ENCODE measurements around the gene DGLUCY.
A peak's percentile ranks its signal among the peaks of the same experiment; 100 is the strongest.
"Not testable (repeated sequence)": the region's sequence is repeated elsewhere in the genome, so short reads cannot be mapped to it uniquely, and the experiment has no call there.

DGLUCY gene

GRCh38 chr14:91169951-91170350 is 56.1 kb downstream of the DGLUCY start:
- no peak for DNase-seq (ENCODE audit: low read depth in 2 of 2)

- no peak for DNase-seq (ENCODE audit: low read depth in 2 of 2)
Observed at GRCh38 chr14:91170504-91171121, 56.7 kb downstream of the DGLUCY start.

GRCh38 chr14:91171291-91171690 is 57.4 kb downstream of the DGLUCY start:
- DNase-seq (ENCODE audit: low read depth in 2 of 2), result no peak

- DNase-seq (ENCODE audit: low read depth in 2 of 2), result peak; percentile 43 to 66
Observed at GRCh38 chr14:91173221-91173670, 59.4 kb downstream of the DGLUCY start.

DNA sequence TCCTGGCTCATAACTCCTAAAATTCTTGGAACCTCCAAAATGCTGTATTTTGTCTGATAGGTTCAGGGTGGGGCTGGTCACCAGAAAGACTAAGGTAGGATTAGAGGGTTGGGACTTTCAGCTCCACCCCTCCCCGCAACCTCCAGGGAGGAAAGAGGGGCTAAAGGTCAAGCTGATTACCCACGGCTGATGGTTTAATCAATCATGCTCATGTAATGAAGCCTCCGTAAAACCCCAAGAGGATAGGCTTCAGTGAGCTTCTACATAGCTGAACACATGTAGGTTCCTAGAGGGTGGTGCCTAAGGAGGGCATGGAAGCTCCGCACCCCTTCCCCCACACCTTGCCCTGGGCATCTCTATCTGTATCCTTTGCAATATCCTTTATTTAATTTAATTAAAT is 60.0 kb downstream of the DGLUCY start:
- no peak for DNase-seq (ENCODE audit: low read depth in 2 of 2)

DNA sequence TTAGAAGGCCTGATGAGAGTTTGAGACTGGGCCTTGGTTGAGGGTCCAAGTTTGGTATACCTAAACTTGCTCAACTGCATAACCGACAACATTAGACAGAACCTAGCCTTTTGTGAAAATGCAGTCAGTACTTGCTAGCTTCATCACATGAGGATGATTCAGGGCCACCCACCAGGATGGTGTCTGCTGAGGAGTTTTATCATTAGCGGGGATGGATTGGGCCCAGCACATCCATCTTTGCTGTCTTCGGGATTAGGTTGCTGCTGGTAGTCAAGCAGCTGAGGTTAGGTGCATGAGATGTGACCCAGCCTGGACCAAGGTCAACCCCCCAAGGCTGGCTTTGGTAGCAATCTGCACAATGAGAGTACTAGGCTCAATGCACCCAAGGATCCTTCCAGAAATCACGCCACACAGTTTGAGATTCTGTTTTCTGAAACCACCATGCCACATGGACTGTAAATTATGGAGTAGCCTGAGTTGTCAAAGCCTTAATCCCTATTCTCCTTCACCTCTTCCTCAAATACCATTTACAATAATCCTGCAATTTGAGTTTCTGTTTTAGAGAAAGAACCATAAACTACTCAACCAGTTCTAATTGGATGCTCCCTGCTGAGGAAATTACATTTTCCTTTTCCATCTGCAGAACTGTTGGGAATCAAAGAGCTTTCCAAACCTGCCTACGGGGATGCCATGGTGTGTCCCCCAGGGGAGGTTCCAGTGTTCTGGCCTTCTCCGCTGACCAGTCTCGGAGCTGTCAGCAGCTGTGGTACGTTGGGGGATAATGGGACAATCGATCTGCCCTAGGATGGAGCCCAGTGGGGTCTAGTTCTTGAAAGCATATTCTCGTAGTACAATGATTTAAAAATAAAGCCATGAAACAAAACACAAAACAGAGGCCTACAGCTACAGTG is 61.7 kb downstream of the DGLUCY start:
- no peak for DNase-seq (ENCODE audit: low read depth in 2 of 2)

- DNase-seq (ENCODE audit: low read depth in 2 of 2), result peak; percentile 27 to 46
Observed at GRCh38 chr14:91177073-91178034, 63.5 kb downstream of the DGLUCY start.

- no peak for DNase-seq (ENCODE audit: low read depth in 2 of 2)
Observed at GRCh38 chr14:91180611-91181010, 66.7 kb downstream of the DGLUCY start.

- not testable (repeated sequence) for DNase-seq (ENCODE audit: low read depth in 2 of 2)
Observed at GRCh38 chr14:91182753-91183152, 68.9 kb downstream of the DGLUCY start.

DNA sequence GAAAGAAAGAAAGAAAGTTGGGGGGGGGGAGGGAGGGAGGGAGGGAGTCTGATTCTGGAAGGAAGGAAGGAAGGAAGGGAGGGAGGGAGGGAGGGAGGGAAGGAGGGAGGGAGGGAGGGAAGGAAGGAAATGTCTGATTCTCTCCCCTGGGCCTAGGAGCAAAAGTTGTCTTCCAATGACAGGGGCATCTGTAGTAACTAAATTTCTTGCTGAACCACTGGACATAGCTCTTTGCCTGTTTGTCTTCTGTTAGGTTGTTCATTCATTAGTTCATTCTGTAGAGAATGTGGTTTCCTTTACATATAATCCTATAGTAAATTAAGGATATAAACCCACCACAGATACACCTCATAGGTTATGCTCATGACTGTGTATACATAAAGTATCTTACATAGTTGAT is 70.7 kb downstream of the DGLUCY start:
- no peak for DNase-seq (ENCODE audit: low read depth in 2 of 2)

GRCh38 chr14:91185721-91186120 is 71.8 kb downstream of the DGLUCY start:
- DNase-seq (ENCODE audit: low read depth in 2 of 2), result no peak

- no peak for DNase-seq (ENCODE audit: low read depth in 2 of 2)
Observed at GRCh38 chr14:91186515-91187066, 72.7 kb downstream of the DGLUCY start.

DNA sequence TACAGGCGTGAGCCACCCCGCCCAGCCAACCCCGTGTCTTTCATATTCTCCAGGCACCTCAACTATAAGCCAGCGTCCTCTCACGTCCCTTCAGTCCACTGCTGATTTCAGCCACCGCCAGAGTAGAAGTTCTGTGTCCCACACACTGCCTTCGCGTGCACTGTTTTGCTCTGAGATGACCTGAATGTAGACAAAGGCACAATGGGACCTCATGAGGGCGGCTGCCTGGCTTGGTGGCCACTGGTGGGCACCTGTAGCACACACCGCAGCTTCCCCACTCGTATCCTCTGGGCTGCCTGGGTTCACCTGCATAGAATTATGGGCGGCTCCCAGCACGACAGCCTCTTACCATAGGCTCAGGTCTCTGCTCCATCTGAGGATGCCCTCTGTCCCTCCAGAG is 73.4 kb downstream of the DGLUCY start:
- DNase-seq (ENCODE audit: low read depth in 2 of 2), result no peak

- no peak for DNase-seq (ENCODE audit: low read depth in 2 of 2)
Observed at GRCh38 chr14:91190853-91191252, 77.0 kb downstream of the DGLUCY start.

- no peak for DNase-seq (ENCODE audit: low read depth in 2 of 2)
Observed at GRCh38 chr14:91193069-91193468, 79.2 kb downstream of the DGLUCY start.

DNA sequence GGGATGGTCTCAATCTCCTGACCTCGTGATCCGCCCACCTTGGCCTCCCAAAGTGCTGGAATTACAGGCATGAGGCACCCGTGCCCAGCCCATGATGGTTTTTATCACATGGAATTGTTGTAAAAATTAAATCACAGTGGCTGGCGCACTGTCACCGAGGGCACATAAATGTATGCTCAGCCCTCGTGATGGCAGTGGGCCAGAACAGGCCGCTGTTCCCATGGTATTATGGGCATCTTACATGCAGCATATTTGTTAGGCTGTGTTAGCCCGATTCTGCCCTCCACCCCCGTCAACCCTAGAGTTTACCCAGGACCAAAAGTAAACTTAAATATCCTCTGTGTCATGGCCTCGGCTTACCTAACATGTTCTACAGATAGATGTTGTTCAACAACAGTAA is 82.0 kb downstream of the DGLUCY start:
- no peak for DNase-seq (ENCODE audit: low read depth in 2 of 2)

- DNase-seq (ENCODE audit: low read depth in 2 of 2), result no peak
Observed at GRCh38 chr14:91197631-91198030, 83.8 kb downstream of the DGLUCY start.

DNA sequence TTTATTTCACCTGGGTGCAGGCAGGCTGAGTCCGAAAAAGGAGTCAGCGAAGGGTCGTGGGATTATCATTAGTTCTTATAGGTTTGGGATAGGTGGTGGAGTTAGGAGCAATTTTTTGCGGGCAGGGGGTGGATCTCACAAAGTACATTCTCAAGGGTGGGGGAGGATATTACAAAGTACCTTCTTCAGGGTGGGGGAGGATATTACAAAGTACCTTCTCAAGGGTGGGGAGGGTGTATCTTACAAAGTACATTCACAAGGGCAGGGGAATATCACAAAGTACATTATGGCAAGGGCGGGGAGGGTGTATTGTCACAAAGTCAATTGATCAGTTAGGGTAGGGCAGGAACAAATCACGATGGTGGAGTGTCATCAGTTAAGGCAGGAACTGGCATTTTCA is 86.9 kb downstream of the DGLUCY start:
- not testable (repeated sequence) for DNase-seq (ENCODE audit: low read depth in 2 of 2)

DNA sequence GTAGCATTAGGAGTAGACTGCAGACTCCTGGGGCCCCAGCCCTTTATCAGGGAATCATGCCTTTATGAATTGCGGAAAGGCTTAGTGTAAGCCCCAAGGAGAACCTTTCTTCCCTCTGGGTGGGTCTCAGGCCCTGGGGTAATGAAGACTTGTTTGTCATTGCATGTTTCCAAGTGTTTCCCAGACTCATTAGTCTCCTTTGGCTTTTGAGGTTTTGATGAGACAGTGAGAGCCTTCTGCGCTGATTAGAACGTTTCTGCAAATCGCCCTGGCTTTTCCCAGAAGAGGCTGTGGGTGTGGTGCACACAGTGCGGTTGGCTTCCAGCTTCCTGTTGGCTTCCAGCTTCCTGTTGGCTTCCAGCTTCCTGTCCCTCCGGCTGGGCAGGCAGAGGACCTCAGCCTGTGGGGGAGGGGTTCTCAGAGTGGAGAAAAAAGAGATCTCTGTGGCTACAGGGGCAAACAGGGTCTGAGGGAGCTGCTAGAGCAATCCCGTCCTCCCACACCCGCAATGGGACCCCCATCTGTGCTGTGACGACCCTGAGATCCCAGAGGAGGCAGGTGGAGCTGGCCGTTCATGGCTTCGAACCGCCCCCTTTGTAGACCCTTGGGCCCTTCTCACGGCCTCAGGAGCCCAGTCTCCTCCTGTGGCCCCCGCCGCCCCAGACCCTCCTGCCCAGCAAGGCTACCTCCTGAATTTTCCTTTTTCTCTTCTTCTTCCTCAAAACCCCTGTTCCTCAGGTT is 88.5 kb downstream of the DGLUCY start:
- DNase-seq (ENCODE audit: low read depth in 2 of 2), result no peak

GRCh38 chr14:91204657-91205056 is 90.8 kb downstream of the DGLUCY start:
- DNase-seq (ENCODE audit: low read depth in 2 of 2), result no peak

DNA sequence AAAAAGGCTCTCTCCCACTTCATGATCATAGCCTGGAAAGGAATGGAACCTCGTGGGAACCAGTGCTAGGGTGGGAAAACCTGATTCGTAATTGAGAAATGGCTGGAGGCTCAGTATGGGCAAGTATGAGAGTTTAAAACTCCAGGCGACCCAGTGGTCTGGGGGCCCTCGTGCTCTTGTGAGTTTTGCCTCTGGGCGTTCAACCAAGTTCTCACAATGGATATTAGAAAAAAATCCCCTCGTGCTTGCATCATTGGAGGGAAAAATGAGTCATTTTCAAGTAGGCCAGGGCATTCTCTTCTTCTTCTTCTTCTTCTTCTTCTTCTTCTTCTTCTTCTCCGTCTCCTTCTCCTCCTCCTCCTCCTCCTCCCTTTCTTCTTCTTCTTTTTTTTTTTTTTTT is 91.6 kb downstream of the DGLUCY start:
- DNase-seq (ENCODE audit: low read depth in 2 of 2), result no peak
